BLaER1 (cell line): ENCODE results near the gene SCN8A.
A peak's percentile ranks its signal among the peaks of the same experiment; 100 is the strongest.
"Not testable (repeated sequence)": the region's sequence is repeated elsewhere in the genome, so short reads cannot be mapped to it uniquely, and the experiment has no call there.

ENCODE experiments used
- H3K27ac ChIP-seq: shearing (Covaris generic); formaldehyde crosslinking; 2 replicates; pipeline ENCODE4 v1.8.1; 2022
- H3K27me3 ChIP-seq: shearing (Covaris generic); formaldehyde crosslinking; 2 replicates; pipeline ENCODE4 v1.8.1; 2022
- H3K36me3 ChIP-seq: shearing (Covaris generic); formaldehyde crosslinking; 2 replicates; pipeline ENCODE4 v1.8.1; 2022
- H3K4me1 ChIP-seq: shearing (Covaris generic); formaldehyde crosslinking; 2 replicates; pipeline ENCODE4 v1.8.1; 2022
- H3K4me2 ChIP-seq: shearing (Covaris generic); formaldehyde crosslinking; 2 replicates; pipeline ENCODE4 v1.8.1; 2022
- H3K4me3 ChIP-seq: shearing (Covaris generic); formaldehyde crosslinking; 2 replicates; pipeline ENCODE4 v1.8.1; 2022
- H3K9ac ChIP-seq: shearing (Covaris generic); formaldehyde crosslinking; 2 replicates; pipeline ENCODE4 v1.8.1; 2022
- H3K9me3 ChIP-seq: shearing (Covaris generic); formaldehyde crosslinking; 2 replicates; pipeline ENCODE4 v1.8.1; 2022
- H4K20me1 ChIP-seq: shearing (Covaris generic); formaldehyde crosslinking; 2 replicates; pipeline ENCODE4 v1.8.1; 2022
- Cebpa-rat ChIP-seq: shearing (Covaris generic); IDR thresholded peaks from 2 replicates; pipeline ENCODE4 v1.8.1; 2022

The SCN8A gene

DNA sequence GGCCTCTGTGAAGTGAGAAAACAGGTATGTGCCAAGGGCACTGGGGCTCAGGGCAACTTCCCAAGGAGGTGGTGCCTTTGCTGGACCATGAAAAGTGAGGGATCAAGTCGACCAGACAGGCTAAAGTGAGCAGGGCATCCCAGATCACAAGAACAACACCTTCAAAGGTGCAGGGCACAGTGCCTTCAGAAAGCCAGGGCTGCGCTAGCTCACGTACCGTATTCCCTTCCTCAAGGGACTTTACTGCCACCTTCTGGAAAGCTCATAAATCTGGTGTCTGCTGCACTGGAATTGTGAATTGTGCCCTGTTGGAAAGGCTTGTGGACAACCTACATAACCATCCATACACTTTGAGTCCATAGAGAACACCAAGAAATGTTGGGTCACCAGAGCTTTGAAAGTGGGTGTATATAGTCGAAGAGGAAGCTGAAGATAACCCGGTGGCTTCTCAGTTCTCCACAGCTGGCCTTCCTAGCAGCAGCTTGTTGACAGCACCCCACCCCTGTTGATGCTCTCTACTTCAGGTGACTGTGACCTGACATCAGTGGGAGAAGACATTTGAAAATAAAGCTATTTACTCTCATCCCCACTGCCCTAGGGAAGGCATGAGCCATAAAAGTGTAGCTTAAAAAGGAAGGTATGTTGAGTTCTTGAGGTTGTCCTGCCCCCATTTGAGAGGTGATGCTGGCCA lies 233.0 kb downstream of the SCN8A start:
- H3K4me2 ChIP-seq = 0 out of 2 replicates have a peak overlapping the region, but pooled peaks have one; percentile 88
- H3K9ac ChIP-seq = no peak overlapping the region
- no peaks in the 10 kb centered on the region for H3K9me3 ChIP-seq
- H3K36me3 ChIP-seq = no peaks in the 10 kb centered on the region
- no peak for TF ChIP-seq Cebpa-rat
- H4K20me1 ChIP-seq = 0 out of 2 replicates have a peak, but pooled peaks cover 15% of the 10 kb centered on the region
- no peak overlapping the region for H3K27ac ChIP-seq
- peaks cover 73% of the 10 kb centered on the region for H3K4me1 ChIP-seq
- no peaks in the 10 kb centered on the region for H3K27me3 ChIP-seq
- H3K4me3 ChIP-seq = no peak overlapping the region

DNA sequence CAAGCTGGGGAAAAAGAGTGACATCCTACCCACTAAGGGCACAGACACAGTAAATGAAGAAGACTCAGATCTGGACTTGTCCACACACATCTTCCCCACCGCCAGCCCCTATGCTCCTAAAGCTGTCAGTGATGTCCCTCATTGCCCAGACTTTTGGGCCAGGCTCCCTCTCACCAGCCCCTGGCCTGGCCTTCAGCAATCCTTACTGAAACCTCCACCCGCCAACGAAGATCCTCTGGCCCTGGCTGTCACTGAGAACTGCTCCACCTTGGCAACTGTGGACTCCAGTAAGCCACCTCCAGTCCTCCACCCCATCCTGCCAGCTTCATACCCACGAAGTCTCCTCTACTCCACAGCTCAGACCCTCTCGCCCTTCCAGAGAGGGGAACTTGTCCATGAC lies 234.2 kb downstream of the SCN8A start:
- Histone ChIP-seq H3K4me1 (peaks cover 70% of the 10 kb centered on the region), H3K4me3 (no peak overlapping the region), H3K9me3 (no peaks in the 10 kb centered on the region), H4K20me1 (0 out of 2 replicates have a peak, but pooled peaks cover 15% of the 10 kb centered on the region), H3K27ac (no peak overlapping the region), H3K27me3 (no peaks in the 10 kb centered on the region), H3K4me2 (no peak overlapping the region), H3K9ac (no peak overlapping the region), H3K36me3 (no peaks in the 10 kb centered on the region)
- no peak for TF ChIP-seq Cebpa-rat

DNA sequence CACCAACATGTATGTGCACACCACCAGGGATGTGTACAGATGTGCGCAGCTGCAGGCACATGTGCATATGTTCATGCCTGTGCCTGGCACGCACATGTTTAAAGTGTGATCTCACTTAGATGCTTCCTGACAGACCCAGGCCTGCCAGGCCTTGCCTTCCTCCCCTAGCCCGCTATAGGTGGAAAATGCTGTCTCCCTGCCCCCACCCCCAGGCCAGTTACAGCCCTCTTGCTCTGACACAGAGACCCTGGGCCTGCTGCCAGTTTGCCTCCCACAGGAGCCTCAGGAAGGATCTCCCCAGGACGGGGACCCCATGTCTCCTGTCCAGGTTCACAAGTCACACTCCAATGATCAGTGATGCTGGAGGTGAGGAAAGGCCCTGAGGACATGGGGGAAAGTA lies 235.8 kb downstream of the SCN8A start:
- H3K4me3 ChIP-seq = no peak overlapping the region
- no peak for TF ChIP-seq Cebpa-rat
- H3K4me2 ChIP-seq = peak overlapping the region; percentile 77
- peaks cover 80% of the 10 kb centered on the region for H3K4me1 ChIP-seq
- no peak overlapping the region for H3K9ac ChIP-seq
- no peaks in the 10 kb centered on the region for H3K9me3 ChIP-seq
- H3K36me3 ChIP-seq = no peaks in the 10 kb centered on the region
- no peaks in the 10 kb centered on the region for H3K27me3 ChIP-seq
- H3K27ac ChIP-seq = no peak overlapping the region
- 0 out of 2 replicates have a peak, but pooled peaks cover 15% of the 10 kb centered on the region for H4K20me1 ChIP-seq

DNA sequence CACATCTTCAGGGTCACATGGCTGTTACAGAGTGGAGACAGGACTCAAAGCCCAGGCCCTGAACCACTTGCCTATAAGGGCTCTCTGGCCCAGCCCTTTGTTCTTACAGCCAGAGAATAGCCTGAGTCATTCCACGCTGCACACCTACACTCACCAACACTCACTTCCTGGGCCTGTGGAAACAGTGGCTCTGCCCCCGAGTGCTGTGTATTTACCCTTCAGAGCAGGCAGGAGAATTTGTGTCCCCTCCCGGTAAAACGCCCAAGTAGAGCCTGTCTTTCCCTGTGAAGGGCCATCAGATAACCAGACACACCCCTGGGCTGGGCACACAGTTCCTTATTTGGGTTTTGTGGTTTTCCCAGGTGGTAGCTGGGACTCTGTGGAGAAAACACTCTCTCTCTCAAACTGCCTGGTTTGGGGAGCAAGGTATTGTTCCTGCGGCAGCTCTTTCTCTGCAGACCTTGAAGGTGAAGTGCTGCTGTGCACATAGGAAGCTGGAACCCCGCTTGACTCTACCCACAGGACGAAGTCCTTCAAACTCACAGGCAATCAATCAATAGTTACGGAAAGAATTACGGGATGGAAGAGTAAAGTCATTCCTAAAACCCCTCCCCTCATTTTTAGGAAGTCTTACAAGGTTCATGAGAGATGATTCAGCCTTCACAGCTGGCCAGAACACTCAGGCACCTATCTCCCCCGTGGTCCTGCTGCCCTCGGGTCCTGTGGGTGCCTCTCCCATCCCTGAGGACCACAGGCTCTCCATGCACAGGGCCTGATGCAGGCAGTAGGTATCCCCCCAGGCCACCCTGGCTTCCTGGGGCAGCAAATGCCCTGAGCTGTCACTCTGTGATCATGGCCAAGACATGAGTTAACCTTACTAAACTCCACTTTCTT lies 237.1 kb downstream of the SCN8A start:
- Histone ChIP-seq H3K4me1 (peaks cover 80% of the 10 kb centered on the region), H3K27ac (peak overlapping the region; percentile 39), H3K4me2 (peak overlapping the region; percentile 77), H3K4me3 (no peak overlapping the region), H3K36me3 (no peaks in the 10 kb centered on the region), H4K20me1 (0 out of 2 replicates have a peak, but pooled peaks cover 12% of the 10 kb centered on the region), H3K9me3 (no peaks in the 10 kb centered on the region), H3K27me3 (no peaks in the 10 kb centered on the region), H3K9ac (peak overlapping the region; percentile 28; the same call in 1 of the 2 replicates)
- TF ChIP-seq Cebpa-rat = no peak

DNA sequence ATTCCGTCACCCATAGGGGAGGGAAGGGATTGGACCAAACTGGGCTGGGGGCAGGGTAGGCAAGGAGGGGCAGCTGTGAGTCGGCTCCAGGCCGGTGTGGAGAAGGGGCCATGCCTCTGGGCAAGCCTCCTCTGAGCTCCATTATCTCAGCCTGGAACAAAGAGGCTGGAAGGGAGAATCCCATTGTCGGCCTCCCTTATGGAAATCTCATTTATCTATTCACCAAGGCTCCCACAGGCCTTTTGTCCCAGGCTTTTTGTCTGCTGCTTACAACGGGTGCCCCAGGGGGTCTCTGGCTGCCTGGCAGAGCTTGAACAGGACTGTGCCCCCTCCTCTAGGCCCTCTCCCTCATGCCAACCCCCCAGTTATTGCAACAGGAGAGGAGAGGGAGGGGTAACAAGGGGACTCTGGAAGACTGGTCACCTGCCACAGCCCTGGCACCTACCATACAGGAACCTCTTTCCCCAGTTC lies 238.0 kb downstream of the SCN8A start:
- Histone ChIP-seq H3K36me3 (no peaks in the 10 kb centered on the region), H3K9me3 (no peaks in the 10 kb centered on the region), H3K27ac (no peak overlapping the region), H3K4me3 (no peak overlapping the region), H3K27me3 (no peaks in the 10 kb centered on the region), H3K4me2 (peak overlapping the region; percentile 77; the same call in 1 of the 2 replicates), H4K20me1 (0 out of 2 replicates have a peak, but pooled peaks cover 5% of the 10 kb centered on the region), H3K9ac (no peak overlapping the region), H3K4me1 (peaks cover 80% of the 10 kb centered on the region)
- TF ChIP-seq Cebpa-rat = no peak

DNA sequence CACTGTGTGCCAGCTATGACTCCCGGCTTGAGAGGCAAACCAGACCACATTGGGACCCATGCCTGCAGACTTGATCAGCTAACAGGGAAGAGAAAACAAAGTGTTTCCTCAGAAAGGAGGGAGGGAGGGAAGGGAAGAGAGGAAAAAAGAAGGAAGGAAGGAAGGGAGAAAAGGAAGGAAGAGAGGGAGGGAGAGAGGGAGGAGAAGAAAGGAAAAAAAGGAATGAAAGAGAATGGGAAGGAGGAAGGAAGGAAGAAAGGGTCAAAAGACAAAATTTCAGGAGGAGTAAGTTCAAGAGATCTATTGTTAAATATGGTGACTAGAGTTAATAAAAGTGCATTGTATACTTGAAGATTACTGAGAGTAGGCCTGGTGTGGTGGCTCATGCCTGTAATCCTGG lies 238.6 kb downstream of the SCN8A start:
- H3K4me3 ChIP-seq = no peak overlapping the region
- H3K27me3 ChIP-seq = no peaks in the 10 kb centered on the region
- 0 out of 2 replicates have a peak, but pooled peaks cover 5% of the 10 kb centered on the region for H4K20me1 ChIP-seq
- TF ChIP-seq Cebpa-rat = no peak
- no peaks in the 10 kb centered on the region for H3K36me3 ChIP-seq
- H3K27ac ChIP-seq = no peak overlapping the region
- H3K4me2 ChIP-seq = no peak overlapping the region; the same call in 1 of the 2 replicates
- peaks cover 80% of the 10 kb centered on the region for H3K4me1 ChIP-seq
- no peaks in the 10 kb centered on the region for H3K9me3 ChIP-seq
- H3K9ac ChIP-seq = no peak overlapping the region

DNA sequence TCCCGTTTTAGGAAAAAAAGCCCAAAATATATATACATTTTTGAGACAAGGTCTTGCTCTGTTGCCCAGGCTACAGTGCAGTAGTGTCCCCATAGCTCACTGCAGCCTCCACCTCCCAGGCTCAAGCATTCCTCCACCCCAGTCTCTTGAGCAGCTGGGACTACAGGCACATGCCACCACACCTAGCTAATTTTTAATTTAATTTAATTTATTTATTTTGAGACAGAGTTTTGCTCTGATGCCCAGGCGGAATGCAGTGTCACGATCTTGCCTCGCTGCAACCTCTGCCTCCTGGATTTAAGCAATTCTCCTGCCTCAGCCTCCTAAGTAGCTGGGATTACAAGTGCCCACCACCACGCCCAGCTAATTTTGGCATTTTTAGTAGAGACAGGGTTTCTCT lies 240.8 kb downstream of the SCN8A start:
- Histone ChIP-seq H3K27ac (peak overlapping the region; percentile 54), H3K4me1 (peaks cover 74% of the 10 kb centered on the region), H3K4me2 (peak overlapping the region; percentile 81)
- H4K20me1 ChIP-seq, H3K9ac ChIP-seq, H3K9me3 ChIP-seq, H3K27me3 ChIP-seq, H3K4me3 ChIP-seq, H3K36me3 ChIP-seq: not testable (repeated sequence)

DNA sequence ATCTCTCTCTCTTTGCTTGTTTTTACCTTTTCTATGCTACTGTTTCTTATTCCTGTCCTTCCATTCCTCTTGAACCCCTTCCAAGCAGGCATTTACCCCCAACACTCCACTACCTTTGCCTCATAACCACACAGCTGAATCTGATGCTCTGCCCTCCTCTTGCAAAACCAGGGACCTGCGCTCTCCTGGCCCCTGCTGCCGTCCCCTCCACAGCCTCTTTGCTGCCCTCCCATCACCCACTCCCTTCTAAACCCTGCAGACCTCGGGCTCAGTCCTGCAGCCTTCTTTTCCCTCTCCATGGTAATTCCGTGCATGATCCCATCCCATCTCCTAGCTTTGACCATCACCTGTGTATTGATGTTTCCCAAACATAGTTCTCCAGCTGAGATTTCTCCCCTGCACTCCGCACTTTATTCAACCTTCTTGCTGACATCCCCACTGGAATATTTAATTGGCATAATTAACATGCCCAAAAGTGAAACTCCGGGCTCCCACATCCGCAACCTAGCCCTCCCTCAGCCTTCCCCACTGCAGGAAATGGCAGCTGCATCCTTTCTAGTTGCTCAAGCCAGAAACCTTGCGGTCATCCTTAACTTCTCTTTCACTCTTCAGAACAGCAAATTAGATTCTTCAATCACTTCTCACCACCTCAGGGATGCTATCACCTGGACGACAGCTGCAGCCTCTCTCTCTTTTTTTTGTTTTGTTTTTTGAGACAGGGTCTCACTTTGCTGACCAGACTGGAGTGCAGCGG lies 241.5 kb downstream of the SCN8A start:
- peaks cover 72% of the 10 kb centered on the region for H3K4me1 ChIP-seq
- H3K4me2 ChIP-seq = peak overlapping the region; percentile 81
- peak overlapping the region; percentile 81 for H3K27ac ChIP-seq
- no peaks in the 10 kb centered on the region for H3K27me3 ChIP-seq
- H3K4me3 ChIP-seq = peak overlapping the region; percentile 4; the same call in 1 of the 2 replicates
- TF ChIP-seq Cebpa-rat = peak; percentile 52; the same call in 1 of the 2 replicates
- H3K9me3 ChIP-seq = no peaks in the 10 kb centered on the region
- peak overlapping the region; percentile 31; the same call in 1 of the 2 replicates for H3K9ac ChIP-seq
- H3K36me3 ChIP-seq = no peaks in the 10 kb centered on the region
- H4K20me1 ChIP-seq = 0 out of 2 replicates have a peak, but pooled peaks cover 5% of the 10 kb centered on the region
